Panc1 (cell line): ENCODE data around the gene TRAF2. TPM values are rescaled to one million over a fixed set of nuclear protein-coding genes. Genes with fewer than 3 reads are reported as not detected.
A peak's percentile ranks its signal among the peaks of the same experiment; 100 is the strongest.

Source experiments
- ATAC-seq: fragments of 200-7000 bp; cut with Tn5 transposase; 2 replicates; pipeline ENCODE4 v1.9.1; 2020; ENCODE audit warnings: mild to moderate bottlenecking, moderate library complexity
- BruUV-seq: library from RNA; stranded (reverse); fragments of 400-500 nt; replicated peaks from 2 replicates; lab custom pipeline; 2021; lab: Mats Ljungman, UMichigan
- CTCF ChIA-PET: fragments of 300-600 bp; sonication (Branson Sonifier 250); formaldehyde crosslinking; loops from one replicate; lab custom pipeline; 2022; ENCODE audit warnings: antibody characterized with exemption; lab: Charles Lee
- POLR2A ChIA-PET: fragments of 300-600 bp; sonication (Branson Sonifier 250); formaldehyde crosslinking; loops from one replicate; lab custom pipeline; 2022; ENCODE audit warnings: antibody characterized with exemption; lab: Charles Lee
- DNase-seq: peaks from one replicate; pipeline ENCODE4 v3.0.0-alpha.2; 2010; ENCODE audit warnings: low read depth, low spot score
- H3K27ac ChIP-seq: 2 replicates; pipeline ENCODE4 v1.5.1; 2011; ENCODE audit warnings: mild to moderate bottlenecking, low read length, inconsistent platforms
- H3K27me3 ChIP-seq: fragments of 200-500 bp; sonication (Bioruptor generic); 2 replicates; pipeline ENCODE4 v1.6.0; 2014; ENCODE audit warnings: low read length, inconsistent platforms; ENCODE audit not compliant: control insufficient read depth, insufficient read depth
- H3K36me3 ChIP-seq: fragments of 200-500 bp; sonication (Bioruptor generic); 2 replicates; pipeline ENCODE4 v1.5.1; 2014; ENCODE audit warnings: inconsistent platforms, mild to moderate bottlenecking, low read length, moderate library complexity; ENCODE audit not compliant: control insufficient read depth, insufficient read depth
- H3K4me1 ChIP-seq: 2 replicates; pipeline ENCODE4 v1.5.1; 2011; ENCODE audit warnings: inconsistent platforms, mild to moderate bottlenecking, low read length, moderate library complexity; ENCODE audit not compliant: control insufficient read depth, insufficient read depth
- H3K4me3 ChIP-seq, 2 experiments: 2 replicates each; pipeline ENCODE4 v1.5.1; 2011 to 2012; ENCODE audit warnings: low read depth in 2 of 2, low read length in 2 of 2, mild to moderate bottlenecking in 2 of 2, inconsistent platforms in 1 of 2, moderate library complexity in 1 of 2
- H3K9me3 ChIP-seq: fragments of 200-500 bp; sonication (Bioruptor generic); 2 replicates; pipeline ENCODE4 v1.5.1; 2014; ENCODE audit warnings: low read depth, mild to moderate bottlenecking, inconsistent platforms, low read length, moderate library complexity; ENCODE audit not compliant: control insufficient read depth, insufficient read depth
- POLR2AphosphoS5 ChIP-seq: IDR thresholded peaks from 2 replicates; pipeline ENCODE4 v1.6.1; 2012; ENCODE audit warnings: mild to moderate bottlenecking, low read depth, low read length, moderate library complexity
- SIN3A ChIP-seq: IDR thresholded peaks from 2 replicates; pipeline ENCODE4 v1.6.1; 2012; ENCODE audit warnings: low read depth, mild to moderate bottlenecking, low read length, moderate library complexity, borderline replicate concordance; ENCODE audit not compliant: insufficient read depth
- TCF7L2 ChIP-seq: IDR thresholded peaks from 2 replicates; pipeline ENCODE4 v1.6.1; 2011; ENCODE audit warnings: mild to moderate bottlenecking, low read depth, low read length, inconsistent platforms
- in situ Hi-C: cut with HindIII; loops from 2 replicates; pipeline ENCODE4 v1.10.0; 2016; ENCODE audit warnings: low sequenced_read_pairs, low pct_unique_long_range_greater_than_20kb
- intact Hi-C: fragments of 100-400 bp; cut with micrococcal nuclease; formaldehyde crosslinking; loops from one replicate; pipeline ENCODE4 v1.10.0; 2022; ENCODE audit not compliant: unreplicated experiment
- total RNA-seq: library from RNA; stranded (reverse); gene quantifications from one replicate; pipeline ENCODE4 v1.2.1, GENCODE V29; 2021; ENCODE audit not compliant: unreplicated experiment
- TF ChIP-seq, protein P1 (sequence below), 2 experiments: IDR thresholded peaks; 2 replicates each; pipeline ENCODE4 v1.6.1; 2011 to 2012; ENCODE audit warnings: low read depth in 2 of 2, control low read depth in 1 of 2, low read length in 1 of 2, mild to moderate bottlenecking in 1 of 2, moderate library complexity in 1 of 2; ENCODE audit not compliant: insufficient read depth in 1 of 2
- TF ChIP-seq, protein P2 (sequence below): fragments of 450-650 bp; IDR thresholded peaks from 2 replicates; pipeline ENCODE4 v1.5.1; 2017; ENCODE audit warnings: mild to moderate bottlenecking

TRAF2 gene
- total RNA-seq, 1 experiment from 2014 or later = 48.7 TPM

DNA sequence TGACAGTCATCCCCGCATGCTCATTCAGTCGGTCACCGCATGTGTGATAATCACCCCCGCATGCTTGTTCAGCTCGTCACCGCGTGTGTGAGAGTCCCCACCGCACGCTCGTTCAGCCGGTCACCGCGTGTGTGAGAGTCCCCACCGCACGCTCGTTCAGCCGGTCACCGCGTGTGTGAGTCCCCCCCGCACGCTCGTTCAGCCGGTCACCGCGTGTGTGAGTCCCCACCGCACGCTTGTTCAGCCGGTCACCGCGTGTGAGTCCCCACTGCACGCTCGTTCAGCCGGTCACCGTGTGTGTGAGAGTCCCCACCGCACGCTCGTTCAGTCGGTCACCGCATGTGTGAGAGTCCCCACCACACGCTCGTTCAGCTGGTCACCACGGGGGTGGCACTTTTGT, 3.5 kb downstream of the TRAF2 start:
- TF ChIP-seq, protein P1, sequence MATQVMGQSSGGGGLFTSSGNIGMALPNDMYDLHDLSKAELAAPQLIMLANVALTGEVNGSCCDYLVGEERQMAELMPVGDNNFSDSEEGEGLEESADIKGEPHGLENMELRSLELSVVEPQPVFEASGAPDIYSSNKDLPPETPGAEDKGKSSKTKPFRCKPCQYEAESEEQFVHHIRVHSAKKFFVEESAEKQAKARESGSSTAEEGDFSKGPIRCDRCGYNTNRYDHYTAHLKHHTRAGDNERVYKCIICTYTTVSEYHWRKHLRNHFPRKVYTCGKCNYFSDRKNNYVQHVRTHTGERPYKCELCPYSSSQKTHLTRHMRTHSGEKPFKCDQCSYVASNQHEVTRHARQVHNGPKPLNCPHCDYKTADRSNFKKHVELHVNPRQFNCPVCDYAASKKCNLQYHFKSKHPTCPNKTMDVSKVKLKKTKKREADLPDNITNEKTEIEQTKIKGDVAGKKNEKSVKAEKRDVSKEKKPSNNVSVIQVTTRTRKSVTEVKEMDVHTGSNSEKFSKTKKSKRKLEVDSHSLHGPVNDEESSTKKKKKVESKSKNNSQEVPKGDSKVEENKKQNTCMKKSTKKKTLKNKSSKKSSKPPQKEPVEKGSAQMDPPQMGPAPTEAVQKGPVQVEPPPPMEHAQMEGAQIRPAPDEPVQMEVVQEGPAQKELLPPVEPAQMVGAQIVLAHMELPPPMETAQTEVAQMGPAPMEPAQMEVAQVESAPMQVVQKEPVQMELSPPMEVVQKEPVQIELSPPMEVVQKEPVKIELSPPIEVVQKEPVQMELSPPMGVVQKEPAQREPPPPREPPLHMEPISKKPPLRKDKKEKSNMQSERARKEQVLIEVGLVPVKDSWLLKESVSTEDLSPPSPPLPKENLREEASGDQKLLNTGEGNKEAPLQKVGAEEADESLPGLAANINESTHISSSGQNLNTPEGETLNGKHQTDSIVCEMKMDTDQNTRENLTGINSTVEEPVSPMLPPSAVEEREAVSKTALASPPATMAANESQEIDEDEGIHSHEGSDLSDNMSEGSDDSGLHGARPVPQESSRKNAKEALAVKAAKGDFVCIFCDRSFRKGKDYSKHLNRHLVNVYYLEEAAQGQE (IDR thresholded peaks at IDR 0.05; ENCODE audit: insufficient read depth in 1 of 2, low read depth in 2 of 2, low read length in 1 of 2) = no peak
- TF ChIP-seq TCF7L2 = no peak
- TF ChIP-seq, protein P2, sequence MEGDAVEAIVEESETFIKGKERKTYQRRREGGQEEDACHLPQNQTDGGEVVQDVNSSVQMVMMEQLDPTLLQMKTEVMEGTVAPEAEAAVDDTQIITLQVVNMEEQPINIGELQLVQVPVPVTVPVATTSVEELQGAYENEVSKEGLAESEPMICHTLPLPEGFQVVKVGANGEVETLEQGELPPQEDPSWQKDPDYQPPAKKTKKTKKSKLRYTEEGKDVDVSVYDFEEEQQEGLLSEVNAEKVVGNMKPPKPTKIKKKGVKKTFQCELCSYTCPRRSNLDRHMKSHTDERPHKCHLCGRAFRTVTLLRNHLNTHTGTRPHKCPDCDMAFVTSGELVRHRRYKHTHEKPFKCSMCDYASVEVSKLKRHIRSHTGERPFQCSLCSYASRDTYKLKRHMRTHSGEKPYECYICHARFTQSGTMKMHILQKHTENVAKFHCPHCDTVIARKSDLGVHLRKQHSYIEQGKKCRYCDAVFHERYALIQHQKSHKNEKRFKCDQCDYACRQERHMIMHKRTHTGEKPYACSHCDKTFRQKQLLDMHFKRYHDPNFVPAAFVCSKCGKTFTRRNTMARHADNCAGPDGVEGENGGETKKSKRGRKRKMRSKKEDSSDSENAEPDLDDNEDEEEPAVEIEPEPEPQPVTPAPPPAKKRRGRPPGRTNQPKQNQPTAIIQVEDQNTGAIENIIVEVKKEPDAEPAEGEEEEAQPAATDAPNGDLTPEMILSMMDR = no peak
- no peak for TF ChIP-seq SIN3A
- no peak for TF ChIP-seq POLR2AphosphoS5
- no peaks in the 10 kb centered on the region; the same call in 1 of the 2 replicates for H3K36me3 ChIP-seq

DNA sequence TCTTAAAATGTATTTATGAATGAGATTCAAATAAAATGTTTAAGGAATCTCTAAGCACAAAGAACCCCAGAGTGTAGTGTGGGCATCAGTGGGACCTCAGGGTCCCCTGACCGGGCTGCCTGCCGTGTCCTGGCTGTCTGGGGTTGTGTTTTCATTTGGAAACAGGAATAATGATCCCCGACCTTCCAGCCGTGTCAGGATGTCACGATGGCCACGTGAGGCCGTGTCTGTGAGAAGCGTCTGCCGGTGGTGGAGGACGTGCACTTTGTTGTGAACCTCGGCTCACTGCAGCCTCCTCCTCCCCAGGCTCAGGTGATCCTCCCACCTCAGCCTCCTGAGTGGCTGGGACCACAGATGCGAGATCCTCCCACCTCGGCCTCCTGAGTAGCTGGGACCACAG, 4.3 kb downstream of the TRAF2 start:
- H3K36me3 ChIP-seq = no peaks in the 10 kb centered on the region; the same call in 1 of the 2 replicates
- in situ Hi-C loops = no loop called here
- POLR2A ChIA-PET = no interaction called here
- H3K27me3 ChIP-seq = no peaks in the 10 kb centered on the region
- H3K9me3 ChIP-seq = no peaks in the 10 kb centered on the region
- H3K27ac ChIP-seq = peak overlapping the region; percentile 34; the same call in 1 of the 2 replicates
- no peak for ATAC-seq
- H3K4me3 ChIP-seq = no peak overlapping the region
- CTCF ChIA-PET = no interaction called here
- BruUV-seq = no TSS peak
- no peaks in the 10 kb centered on the region; the same call in 1 of the 2 replicates for H3K4me1 ChIP-seq
- TF ChIP-seq TCF7L2 (no peak), POLR2AphosphoS5 (no peak), SIN3A (no peak)
- TF ChIP-seq, protein P2 = no peak
- TF ChIP-seq, protein P1 (IDR thresholded peaks at IDR 0.05; ENCODE audit: insufficient read depth in 1 of 2, low read depth in 2 of 2, low read length in 1 of 2) = no peak
- no peak for DNase-seq
- intact Hi-C loops = no loop called here

More for the DNA sequence above, 3.5 kb downstream of the TRAF2 start:
- Histone ChIP-seq H3K9me3 (no peaks in the 10 kb centered on the region), H3K27me3 (no peaks in the 10 kb centered on the region), H3K4me1 (peaks cover 5% of the 10 kb centered on the region), H3K4me3 (no peak overlapping the region), H3K27ac (peak overlapping the region; percentile 17; the same call in 1 of the 2 replicates)
- ChIA-PET POLR2A (no interaction called here), CTCF (no interaction called here)
- intact Hi-C loops = no loop called here
- no peak for DNase-seq
- in situ Hi-C loops = no loop called here
- no TSS peak for BruUV-seq
- ATAC-seq = no peak
